Transverse colon (tissue), 3 donors: ENCODE results near the gene HSPB1.

Source experiments
- EP300 ChIP-seq: sonication (generic); formaldehyde crosslinking; IDR thresholded peaks from one replicate; pipeline ENCODE4 v1.6.1; 2017; ENCODE audit warnings: antibody characterized with exemption, low read depth
- TF ChIP-seq, protein P1 (sequence below), 5 experiments: fragments of 200-600 bp in 3 of 5; fragments of 450-650 bp in 2 of 5; sonication (generic) in 3 of 5; IDR thresholded peaks; 1 replicate in 2 of 5; 2 replicates in 3 of 5; pipeline ENCODE4 v1.5.1; 2016 to 2017; ENCODE audit warnings: antibody characterized with exemption in 5 of 5, inconsistent platforms in 3 of 5, mild to moderate bottlenecking in 2 of 5, moderate library complexity in 1 of 5

DNA sequence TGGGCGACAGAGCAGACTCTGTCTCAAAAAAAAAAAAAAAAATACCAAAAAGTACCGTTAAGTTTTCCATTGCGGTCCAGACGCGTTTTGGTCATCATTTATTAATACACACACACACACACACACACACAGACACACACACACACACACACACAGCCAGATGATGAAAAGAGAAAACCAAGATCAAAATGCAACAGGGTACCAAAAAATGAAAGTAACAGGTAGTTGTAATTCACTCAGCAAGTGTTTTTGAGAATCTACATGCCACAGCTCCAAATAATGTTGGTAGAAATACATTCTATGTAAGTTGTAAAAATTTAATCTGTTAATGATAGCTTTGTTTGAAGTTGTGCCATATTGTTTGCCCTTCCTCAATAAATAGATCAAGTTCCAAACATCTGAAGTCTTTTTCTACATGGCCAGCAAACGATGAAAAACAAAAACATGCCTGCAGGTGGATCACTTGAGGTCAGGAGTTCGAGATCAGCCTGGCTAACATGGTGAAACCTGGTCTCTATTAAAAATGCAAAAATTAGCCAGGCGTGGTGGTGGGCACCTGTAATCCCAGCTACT is 46.9 kb downstream of the HSPB1 start:
- TF ChIP-seq, protein P1, sequence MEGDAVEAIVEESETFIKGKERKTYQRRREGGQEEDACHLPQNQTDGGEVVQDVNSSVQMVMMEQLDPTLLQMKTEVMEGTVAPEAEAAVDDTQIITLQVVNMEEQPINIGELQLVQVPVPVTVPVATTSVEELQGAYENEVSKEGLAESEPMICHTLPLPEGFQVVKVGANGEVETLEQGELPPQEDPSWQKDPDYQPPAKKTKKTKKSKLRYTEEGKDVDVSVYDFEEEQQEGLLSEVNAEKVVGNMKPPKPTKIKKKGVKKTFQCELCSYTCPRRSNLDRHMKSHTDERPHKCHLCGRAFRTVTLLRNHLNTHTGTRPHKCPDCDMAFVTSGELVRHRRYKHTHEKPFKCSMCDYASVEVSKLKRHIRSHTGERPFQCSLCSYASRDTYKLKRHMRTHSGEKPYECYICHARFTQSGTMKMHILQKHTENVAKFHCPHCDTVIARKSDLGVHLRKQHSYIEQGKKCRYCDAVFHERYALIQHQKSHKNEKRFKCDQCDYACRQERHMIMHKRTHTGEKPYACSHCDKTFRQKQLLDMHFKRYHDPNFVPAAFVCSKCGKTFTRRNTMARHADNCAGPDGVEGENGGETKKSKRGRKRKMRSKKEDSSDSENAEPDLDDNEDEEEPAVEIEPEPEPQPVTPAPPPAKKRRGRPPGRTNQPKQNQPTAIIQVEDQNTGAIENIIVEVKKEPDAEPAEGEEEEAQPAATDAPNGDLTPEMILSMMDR (IDR thresholded peaks at IDR 0.05): no peak
- no peak for TF ChIP-seq EP300
